Stimulated activated CD8-positive, alpha-beta memory T cell treated with anti-CD3 and anti-CD28 coated beads, Interleukin-15, amount 100 ng/mL, for 48 hours (primary cell): ENCODE measurements around the gene SLC22A1.
"Not testable (repeated sequence)": the region's sequence is repeated elsewhere in the genome, so short reads cannot be mapped to it uniquely, and the experiment has no call there.

Source experiments
- DNase-seq, 2 donors: peaks; one replicate each; pipeline ENCODE4 v3.0.0-alpha.2; 2020; ENCODE audit warnings: low read depth in 2 of 2

Gene SLC22A1

GRCh38 chr6:160137989-160138835 is 16.6 kb downstream of the SLC22A1 start:
- peak; percentile 24 to 42 for DNase-seq

DNA sequence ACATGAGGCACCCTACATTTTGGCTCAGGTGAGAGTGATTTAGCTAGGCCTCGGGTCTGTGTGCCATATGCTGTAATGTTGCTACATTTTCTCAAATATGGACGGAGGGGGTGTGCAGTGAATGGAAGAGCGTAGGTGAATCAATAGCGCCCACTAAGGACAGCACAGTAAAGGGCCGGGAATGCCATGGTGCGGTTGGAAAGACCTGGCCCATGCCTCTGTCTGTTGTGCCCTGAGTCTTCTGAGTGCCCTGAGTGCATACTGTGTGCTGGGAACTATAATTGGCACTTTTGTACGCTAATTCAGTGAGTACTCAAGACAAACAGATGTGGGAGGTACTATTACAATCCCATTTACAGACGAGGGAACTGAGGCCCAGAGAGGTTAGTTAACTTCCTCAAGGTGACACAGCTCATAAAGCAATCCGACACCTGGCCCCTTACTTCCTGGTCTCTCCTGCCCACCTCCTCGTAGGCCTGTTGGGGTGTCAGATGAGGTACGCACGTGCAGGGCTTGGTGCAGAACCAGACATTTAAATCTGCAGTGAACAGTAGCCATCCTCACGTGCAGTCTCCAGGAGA is 17.3 kb downstream of the SLC22A1 start:
- no peak for DNase-seq

GRCh38 chr6:160139420-160139851 is 17.8 kb downstream of the SLC22A1 start:
- no peak for DNase-seq

DNA sequence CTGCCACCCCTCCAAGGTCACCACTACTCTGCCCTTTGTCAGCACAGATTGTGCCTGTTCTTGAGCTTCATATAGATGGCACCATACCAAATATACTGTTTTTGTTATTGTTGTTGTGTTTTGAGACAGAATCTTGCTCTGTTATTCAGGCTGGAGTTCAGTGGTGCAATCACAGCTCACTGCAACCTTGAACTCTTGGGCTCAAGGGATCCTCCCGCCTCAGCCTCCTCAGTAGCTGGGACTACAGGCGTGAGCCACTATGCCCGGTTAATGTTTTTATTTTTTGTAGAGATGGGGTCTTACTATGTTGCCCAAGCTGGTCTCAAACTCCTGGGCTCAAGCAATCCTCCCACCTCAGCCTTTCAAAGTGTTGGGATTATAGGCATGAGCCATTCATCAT is 18.9 kb downstream of the SLC22A1 start:
- not testable (repeated sequence) for DNase-seq

GRCh38 chr6:160141001-160141726 is 19.5 kb downstream of the SLC22A1 start:
- no peak for DNase-seq

GRCh38 chr6:160142115-160142715 is 20.6 kb downstream of the SLC22A1 start:
- no peak for DNase-seq

GRCh38 chr6:160146454-160147145 is 25.0 kb downstream of the SLC22A1 start:
- no peak for DNase-seq

DNA sequence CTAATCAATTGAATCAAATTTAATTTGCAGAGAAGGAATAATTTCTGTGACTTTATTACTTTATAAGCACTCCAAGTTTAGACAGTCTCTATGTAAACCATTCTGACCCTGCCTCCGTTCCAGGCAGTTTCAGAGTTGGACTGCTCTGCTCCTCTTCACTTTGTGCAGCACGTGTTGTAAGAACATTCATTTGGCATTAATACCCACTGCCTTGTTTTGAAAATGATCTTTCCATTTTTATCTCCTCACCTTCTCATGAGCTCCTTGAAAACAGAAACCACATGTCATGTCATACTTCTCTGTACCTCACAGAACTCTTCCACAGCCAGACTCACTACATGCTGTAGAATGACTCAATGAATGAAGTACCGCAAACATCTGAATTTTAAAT is 25.5 kb downstream of the SLC22A1 start:
- DNase-seq, result no peak

DNA sequence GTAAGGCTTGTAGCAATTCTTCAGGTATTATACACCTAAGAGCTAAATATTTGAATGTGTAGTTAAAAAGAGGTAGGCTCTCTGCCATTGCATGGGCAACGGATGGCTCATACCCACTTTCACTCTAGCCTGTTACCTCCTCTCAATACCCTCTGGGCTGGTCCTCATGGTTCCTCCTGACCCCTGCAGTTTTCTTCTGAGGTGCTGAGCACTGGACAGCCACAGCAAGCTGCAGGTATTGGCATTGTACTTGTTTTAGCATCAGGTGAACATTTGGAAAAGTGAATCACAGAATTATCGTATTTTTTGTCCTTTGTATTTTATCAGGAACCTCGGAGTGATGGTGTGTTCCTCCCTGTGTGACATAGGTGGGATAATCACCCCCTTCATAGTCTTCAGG is 32.9 kb downstream of the SLC22A1 start:
- DNase-seq, result no peak

DNA sequence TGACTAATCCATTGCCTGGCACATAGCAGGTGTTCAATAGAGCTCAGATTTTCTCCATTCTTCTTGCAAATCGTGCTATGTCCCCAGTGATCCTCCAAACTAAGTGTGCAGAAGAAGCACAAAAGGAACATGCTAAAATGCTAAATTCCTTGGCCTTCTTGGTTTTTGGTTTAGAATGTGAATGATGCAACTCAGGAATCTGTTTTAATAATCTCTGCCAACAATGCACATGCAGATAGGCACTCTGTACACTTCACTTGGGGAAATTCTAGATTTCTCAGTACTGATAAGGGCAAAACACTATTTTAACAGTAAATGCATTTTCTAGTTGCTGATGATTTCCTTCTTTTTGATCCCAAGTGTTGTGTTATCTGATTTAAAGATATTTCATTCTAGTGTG is 35.2 kb downstream of the SLC22A1 start:
- DNase-seq, result no peak

DNA sequence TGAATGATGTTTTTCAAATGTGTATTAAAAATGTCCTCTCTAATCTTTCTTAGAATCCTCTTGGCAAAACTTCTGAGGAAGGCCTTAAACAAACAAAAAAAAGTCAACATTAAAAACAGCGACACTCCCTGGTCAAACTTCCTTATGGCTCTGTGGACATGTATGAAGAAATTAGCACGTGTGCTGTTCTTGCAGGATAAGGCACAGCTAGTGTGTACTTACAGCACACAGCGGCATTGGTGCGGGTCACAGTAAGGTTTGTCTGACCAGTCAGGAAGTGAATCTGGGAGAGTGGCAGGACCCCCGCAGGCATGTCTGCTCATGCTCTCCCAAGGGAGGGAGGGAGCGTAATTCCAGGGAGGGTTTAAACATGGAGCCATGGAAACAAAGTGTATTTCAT is 38.8 kb downstream of the SLC22A1 start:
- DNase-seq, result no peak

- no peak for DNase-seq
Observed at GRCh38 chr6:160160929-160161646, 39.5 kb downstream of the SLC22A1 start.

DNA sequence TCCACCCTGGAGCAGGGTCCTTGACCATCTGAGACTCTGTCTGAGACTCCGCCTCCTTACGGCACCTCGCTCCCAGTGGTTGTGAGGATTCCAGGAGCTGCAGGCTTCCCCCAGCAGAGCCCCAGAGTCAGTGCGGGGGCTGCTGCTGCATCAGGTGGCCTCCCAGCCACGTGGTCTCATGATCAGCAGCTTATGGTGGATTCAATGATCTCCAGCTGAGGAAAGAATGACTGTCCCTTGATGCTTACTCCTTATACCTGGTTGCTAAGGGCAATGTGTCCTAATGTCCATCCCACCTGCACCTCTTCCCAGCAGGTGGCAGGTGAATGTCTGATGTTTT is 40.0 kb downstream of the SLC22A1 start:
- DNase-seq, result no peak

- no peak for DNase-seq
Observed at GRCh38 chr6:160162030-160162566, 40.5 kb downstream of the SLC22A1 start.

- DNase-seq, result no peak
Observed at GRCh38 chr6:160163425-160163824, 41.8 kb downstream of the SLC22A1 start.

GRCh38 chr6:160163912-160164311 is 42.3 kb downstream of the SLC22A1 start:
- no peak for DNase-seq

DNA sequence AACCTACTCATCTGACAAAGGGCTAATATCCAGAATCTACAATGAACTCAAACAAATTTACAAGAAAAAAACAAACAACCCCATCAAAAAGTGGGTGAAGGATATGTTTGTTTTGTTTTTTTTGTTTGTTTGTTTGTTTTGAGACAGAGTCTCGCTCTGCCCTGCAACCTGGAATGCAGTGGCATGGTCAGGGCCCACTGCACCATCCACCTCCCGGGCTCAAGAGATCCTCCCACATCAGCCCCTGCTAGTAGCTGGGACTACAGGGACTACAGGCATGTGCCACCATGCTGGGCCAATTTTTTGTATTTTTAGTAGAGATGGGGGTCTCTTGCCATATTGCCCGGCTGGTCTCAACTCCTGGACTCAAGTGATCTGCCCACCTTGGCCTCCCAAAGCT is 44.3 kb downstream of the SLC22A1 start:
- DNase-seq, result not testable (repeated sequence)

DNA sequence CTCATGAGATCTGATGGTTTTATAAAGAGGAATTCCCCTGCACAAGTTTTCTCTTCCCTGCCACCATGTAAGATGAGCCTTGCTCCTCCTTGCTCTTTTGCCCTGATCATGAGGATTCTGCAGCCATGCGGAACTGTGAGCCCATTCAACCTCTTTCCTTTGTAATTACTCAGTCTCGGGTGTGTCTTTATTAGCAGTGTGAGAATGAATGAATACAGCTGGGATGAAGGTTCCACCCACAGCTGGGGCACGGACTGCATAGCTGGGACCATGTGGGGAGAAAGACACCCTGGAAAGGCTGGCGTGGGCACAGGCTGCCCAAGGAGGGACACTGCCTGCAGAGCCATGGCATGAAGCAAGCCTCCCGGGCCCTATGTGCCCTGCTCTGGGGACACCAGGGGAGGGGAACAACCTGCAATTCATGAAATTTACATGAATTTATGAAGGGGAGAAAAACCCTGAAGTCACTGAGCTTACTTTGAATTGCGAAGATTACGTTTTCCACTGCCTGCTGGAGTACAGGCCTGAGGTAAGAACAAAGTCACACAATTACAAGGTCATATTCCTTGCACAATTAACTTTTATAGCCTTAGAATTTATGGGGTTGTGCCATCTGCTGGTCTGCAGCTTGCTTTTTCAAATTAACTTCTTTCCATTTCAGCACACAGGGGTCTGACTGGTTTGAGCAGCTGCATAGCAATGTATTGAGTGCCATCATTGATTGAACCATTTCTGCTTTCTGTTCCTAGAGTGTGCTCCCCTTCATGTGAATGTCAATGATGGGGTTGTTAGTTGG is 46.2 kb downstream of the SLC22A1 start:
- no peak for DNase-seq

- no peak for DNase-seq
Observed at GRCh38 chr6:160170018-160170680, 48.5 kb downstream of the SLC22A1 start.

- no peak for DNase-seq
Observed at GRCh38 chr6:160172704-160173103, 51.1 kb downstream of the SLC22A1 start.
